Stimulated activated CD8-positive, alpha-beta memory T cell treated with anti-CD3 and anti-CD28 coated beads, Interleukin-15, amount 100 ng/mL, for 4 hours (primary cell): ENCODE measurements around the gene CXCL5.

Source experiments
- DNase-seq, 2 donors: peaks; one replicate each; pipeline ENCODE4 v3.0.0-alpha.2; 2020; ENCODE audit warnings: low read depth in 2 of 2

The CXCL5 gene

GRCh38 chr4:73998040-73999011 lies at the start of gene CXCL5:
TSS of gene CXCL5 (minus strand) at chr4:73998677. CDS start at chr4:73998581, 96 bp downstream.
- no peak for DNase-seq

- DNase-seq = no peak
Measured at GRCh38 chr4:74047152-74047551, 48.7 kb upstream of the CXCL5 start.

GRCh38 chr4:74045772-74046171 lies 47.3 kb upstream of the CXCL5 start:
- no peak for DNase-seq

- no peak for DNase-seq
Measured at GRCh38 chr4:74045247-74045646, 46.8 kb upstream of the CXCL5 start.

- no peak for DNase-seq
Measured at GRCh38 chr4:74044677-74045076, 46.2 kb upstream of the CXCL5 start.

GRCh38 chr4:74042681-74043080 lies 44.2 kb upstream of the CXCL5 start:
- DNase-seq = no peak

- no peak for DNase-seq
Measured at GRCh38 chr4:74041418-74041817, 42.9 kb upstream of the CXCL5 start.

- no peak for DNase-seq
Measured at GRCh38 chr4:74039315-74039763, 40.9 kb upstream of the CXCL5 start.

- DNase-seq = no peak
Measured at GRCh38 chr4:74038425-74039314, 40.2 kb upstream of the CXCL5 start, which contains the start of gene CXCL3. TSS of gene CXCL3 (minus strand) at chr4:74038689. CDS start at chr4:74038611, 78 bp downstream.

GRCh38 chr4:74038086-74038424 lies 39.6 kb upstream of the CXCL5 start:
- no peak for DNase-seq

- no peak for DNase-seq
Measured at GRCh38 chr4:74037076-74037955, 38.8 kb upstream of the CXCL5 start.

GRCh38 chr4:74033739-74034138 lies 35.3 kb upstream of the CXCL5 start:
- no peak for DNase-seq

- DNase-seq = no peak
Measured at GRCh38 chr4:74032064-74032463, 33.6 kb upstream of the CXCL5 start.

GRCh38 chr4:74031576-74031975 lies 33.1 kb upstream of the CXCL5 start:
- DNase-seq = no peak

GRCh38 chr4:74030285-74030684 lies 31.8 kb upstream of the CXCL5 start:
- DNase-seq = no peak

- DNase-seq = no peak
Measured at GRCh38 chr4:74028504-74028903, 30.0 kb upstream of the CXCL5 start.

GRCh38 chr4:74023709-74024108 lies 25.2 kb upstream of the CXCL5 start:
- no peak for DNase-seq

GRCh38 chr4:74021601-74022000 lies 23.1 kb upstream of the CXCL5 start:
- DNase-seq = no peak

- no peak for DNase-seq
Measured at GRCh38 chr4:74018771-74019170, 20.3 kb upstream of the CXCL5 start.

- DNase-seq = no peak
Measured at GRCh38 chr4:74018116-74018515, 19.6 kb upstream of the CXCL5 start.

GRCh38 chr4:74016068-74016467 lies 17.6 kb upstream of the CXCL5 start:
- DNase-seq = no peak
